Muscle layer of colon (tissue), 2 donors: ENCODE results near the gene LACC1.

ENCODE experiments used
- H3K27ac ChIP-seq: one replicate; pipeline ENCODE4 v1.7.0; 2013; ENCODE audit warnings: low read depth, mild to moderate bottlenecking, low read length, moderate library complexity
- H3K27me3 ChIP-seq, 2 donors: one replicate each; pipeline ENCODE4 v1.7.0; 2013; ENCODE audit warnings: low read length in 2 of 2, mild to moderate bottlenecking in 2 of 2; ENCODE audit not compliant: insufficient read depth in 2 of 2, control insufficient read depth in 1 of 2
- H3K36me3 ChIP-seq: one replicate; pipeline ENCODE4 v1.7.0; 2013; ENCODE audit warnings: mild to moderate bottlenecking, low read length; ENCODE audit not compliant: insufficient read depth
- H3K4me1 ChIP-seq: one replicate; pipeline ENCODE4 v1.7.0; 2013; ENCODE audit warnings: mild to moderate bottlenecking, low read length; ENCODE audit not compliant: insufficient read depth
- H3K4me3 ChIP-seq, 2 donors: one replicate each; pipeline ENCODE4 v1.7.0; 2013; ENCODE audit warnings: low read length in 2 of 2, low read depth in 1 of 2, mild to moderate bottlenecking in 1 of 2, moderate library complexity in 1 of 2
- H3K9ac ChIP-seq: one replicate; pipeline ENCODE4 v1.7.0; 2013; ENCODE audit warnings: low read length
- H3K9me3 ChIP-seq: one replicate; pipeline ENCODE4 v1.7.0; 2013; ENCODE audit warnings: mild to moderate bottlenecking, low read length
- donor health status: abdominal sarcoma.
- donor health status: Adenocarcinoma of cecum.

The LACC1 gene

GRCh38 chr13:43894438-43894837, 14.7 kb downstream of the LACC1 start:
- Histone ChIP-seq H3K27ac (no peak overlapping the region), H3K4me3 (no peak overlapping the region), H3K9ac (no peak overlapping the region), H3K27me3 (no peaks in the 10 kb centered on the region), H3K4me1 (no peaks in the 10 kb centered on the region), H3K9me3 (no peaks in the 10 kb centered on the region), H3K36me3 (no peaks in the 10 kb centered on the region)

- Histone ChIP-seq H3K4me3 (no peak overlapping the region), H3K4me1 (no peaks in the 10 kb centered on the region), H3K9me3 (no peaks in the 10 kb centered on the region), H3K9ac (no peak overlapping the region), H3K27ac (no peak overlapping the region), H3K36me3 (no peaks in the 10 kb centered on the region), H3K27me3 (no peaks in the 10 kb centered on the region)
These were observed 16.2 kb downstream of the LACC1 start for GRCh38 chr13:43895940-43896339.

- no peak overlapping the region for H3K4me3 ChIP-seq
- no peaks in the 10 kb centered on the region for H3K27me3 ChIP-seq
- no peaks in the 10 kb centered on the region for H3K9me3 ChIP-seq
- no peak overlapping the region for H3K27ac ChIP-seq
- H3K36me3 ChIP-seq, result no peaks in the 10 kb centered on the region
- peaks cover 6% of the 10 kb centered on the region for H3K4me1 ChIP-seq
- H3K9ac ChIP-seq, result no peak overlapping the region
These were observed 25.8 kb downstream of the LACC1 start for GRCh38 chr13:43905435-43906031.

GRCh38 chr13:43908156-43909126, 28.7 kb downstream of the LACC1 start:
- H3K4me3 ChIP-seq, result no peak overlapping the region
- no peaks in the 10 kb centered on the region for H3K9me3 ChIP-seq
- no peaks in the 10 kb centered on the region for H3K27me3 ChIP-seq
- peaks cover 6% of the 10 kb centered on the region for H3K4me1 ChIP-seq
- H3K36me3 ChIP-seq, result no peaks in the 10 kb centered on the region
- no peak overlapping the region for H3K9ac ChIP-seq
- H3K27ac ChIP-seq, result no peak overlapping the region

GRCh38 chr13:43910856-43911255, 31.2 kb downstream of the LACC1 start:
- Histone ChIP-seq H3K9ac (no peak overlapping the region), H3K9me3 (no peaks in the 10 kb centered on the region), H3K36me3 (no peaks in the 10 kb centered on the region), H3K27me3 (no peaks in the 10 kb centered on the region), H3K4me3 (no peak overlapping the region), H3K4me1 (peaks cover 6% of the 10 kb centered on the region), H3K27ac (no peak overlapping the region)

GRCh38 chr13:43911278-43911677, 31.6 kb downstream of the LACC1 start:
- Histone ChIP-seq H3K9ac (no peak overlapping the region), H3K9me3 (no peaks in the 10 kb centered on the region), H3K36me3 (no peaks in the 10 kb centered on the region), H3K4me3 (no peak overlapping the region), H3K27me3 (no peaks in the 10 kb centered on the region), H3K27ac (no peak overlapping the region), H3K4me1 (peaks cover 6% of the 10 kb centered on the region)

GRCh38 chr13:43911871-43912270, 32.2 kb downstream of the LACC1 start:
- H3K4me3 ChIP-seq, result no peak overlapping the region
- H3K9me3 ChIP-seq, result no peaks in the 10 kb centered on the region
- no peak overlapping the region for H3K9ac ChIP-seq
- H3K36me3 ChIP-seq, result no peaks in the 10 kb centered on the region
- peaks cover 6% of the 10 kb centered on the region for H3K4me1 ChIP-seq
- H3K27me3 ChIP-seq, result no peaks in the 10 kb centered on the region
- H3K27ac ChIP-seq, result no peak overlapping the region

- Histone ChIP-seq H3K4me3 (no peak overlapping the region), H3K36me3 (no peaks in the 10 kb centered on the region), H3K9ac (no peak overlapping the region), H3K27me3 (no peaks in the 10 kb centered on the region), H3K4me1 (no peaks in the 10 kb centered on the region), H3K9me3 (no peaks in the 10 kb centered on the region), H3K27ac (no peak overlapping the region)
These were observed 35.7 kb downstream of the LACC1 start for GRCh38 chr13:43915451-43915850.

- no peaks in the 10 kb centered on the region for H3K27me3 ChIP-seq
- H3K27ac ChIP-seq, result no peak overlapping the region
- H3K36me3 ChIP-seq, result no peaks in the 10 kb centered on the region
- no peak overlapping the region for H3K9ac ChIP-seq
- no peaks in the 10 kb centered on the region for H3K9me3 ChIP-seq
- H3K4me3 ChIP-seq, result no peak overlapping the region
- H3K4me1 ChIP-seq, result no peaks in the 10 kb centered on the region
These were observed 37.1 kb downstream of the LACC1 start for GRCh38 chr13:43916828-43917227.

- Histone ChIP-seq H3K9me3 (no peaks in the 10 kb centered on the region), H3K27me3 (no peaks in the 10 kb centered on the region), H3K27ac (no peak overlapping the region), H3K4me1 (no peaks in the 10 kb centered on the region), H3K36me3 (no peaks in the 10 kb centered on the region), H3K9ac (no peak overlapping the region), H3K4me3 (no peak overlapping the region)
These were observed 38.9 kb downstream of the LACC1 start for GRCh38 chr13:43918636-43919035.

GRCh38 chr13:43920965-43921674, 41.4 kb downstream of the LACC1 start:
- Histone ChIP-seq H3K27me3 (no peaks in the 10 kb centered on the region), H3K36me3 (no peaks in the 10 kb centered on the region), H3K9ac (no peak overlapping the region), H3K4me3 (no peak overlapping the region), H3K27ac (no peak overlapping the region), H3K9me3 (no peaks in the 10 kb centered on the region), H3K4me1 (no peaks in the 10 kb centered on the region)
